ENCODE results near the gene GRAMD2B. TPM values are rescaled to one million over a fixed set of nuclear protein-coding genes. Genes with fewer than 3 reads are reported as not detected.

The GRAMD2B gene
- total and polyA plus RNA-seq, 2 of the 8 experiments (the other 6 are each of a cell fraction or from before 2014, with no cell fraction given): 6.4 to 9.4 TPM

GRCh38 chr5:126480824-126481223 lies 57.6 kb downstream of the GRAMD2B start:
- no peaks in the 10 kb centered on the region for H3K27me3 ChIP-seq (replicated peaks in 1 of 4; ENCODE audit: control insufficient read depth in 3 of 4, extremely low read depth in 1 of 4, insufficient read depth in 3 of 4, low read length in 3 of 4)
- H3K27ac ChIP-seq (ENCODE audit: low read depth, low read length): no peak overlapping the region
- no peak overlapping the region for H4K5ac ChIP-seq (ENCODE audit: insufficient read length, low read depth, low read length)
- CTCF ChIA-PET (ENCODE audit: partially characterized antibody): interaction anchor here (0.9 kb wide), 1 partner anchor 8 kb away, joined by 3 read pairs; no protein-coding TSS in a partner anchor
- no peaks in the 10 kb centered on the region for H3K9me3 ChIP-seq (ENCODE audit: insufficient read depth in 2 of 2, low read depth in 1 of 2, low read length in 1 of 2)
- TF ChIP-seq FOSL1 (IDR thresholded peaks at IDR 0.05; ENCODE audit: insufficient read depth, low read depth, low read length): no peak
- TF ChIP-seq ATF3 (IDR thresholded peaks at IDR 0.05; ENCODE audit: insufficient read depth, low read depth, low read length): no peak
- TF ChIP-seq SRF (IDR thresholded peaks at IDR 0.05; ENCODE audit: low read depth, low read length): no peak
- TF ChIP-seq CREB1 (IDR thresholded peaks at IDR 0.05): no peak
- no peak for TF ChIP-seq SP2 (IDR thresholded peaks at IDR 0.05; ENCODE audit: low read length)
- TF ChIP-seq JUN (IDR thresholded peaks at IDR 0.05; ENCODE audit: low read depth, low read length): no peak
- no peak for TF ChIP-seq CEBPB (IDR thresholded peaks at IDR 0.05; ENCODE audit: low read depth, low read length)
- TF ChIP-seq SP1 (IDR thresholded peaks at IDR 0.05; ENCODE audit: low read depth, low read length): no peak
- TF ChIP-seq RXRA (IDR thresholded peaks at IDR 0.05; ENCODE audit: insufficient read depth, low read depth, low read length): no peak
- TF ChIP-seq RNF2 (IDR thresholded peaks at IDR 0.05; ENCODE audit: borderline replicate concordance, low read depth, low read length, missing control alignments, poor library complexity, severe bottlenecking): no peak
- TF ChIP-seq EGR1 (IDR thresholded peaks at IDR 0.05; ENCODE audit: borderline replicate concordance, low read depth, low read length): no peak
- TF ChIP-seq JUND (IDR thresholded peaks at IDR 0.05; ENCODE audit: low read length): no peak
- no peak overlapping the region for H2AFZ ChIP-seq (ENCODE audit: low read length)
- no peaks in the 10 kb centered on the region for H3K79me2 ChIP-seq (ENCODE audit: control insufficient read depth in 1 of 2, insufficient read depth in 2 of 2, low read length in 2 of 2)
- FAIRE-seq (no peak), DNase-seq (ENCODE audit: low read depth in 1 of 2, low spot score in 2 of 2) (no peak)
- POLR2A ChIA-PET (ENCODE audit: partially characterized antibody): no interaction called here
- no peak overlapping the region for H4K8ac ChIP-seq (ENCODE audit: extremely low read depth, insufficient read depth, low read length)
- H2BK5ac ChIP-seq (ENCODE audit: low read depth, low read length): no peak overlapping the region
- no peak overlapping the region for H3K14ac ChIP-seq (ENCODE audit: insufficient read length)
- no peak overlapping the region for H3K56ac ChIP-seq (replicated peaks; ENCODE audit: insufficient read length, low read depth, low read length)
- H2BK120ac ChIP-seq (replicated peaks; ENCODE audit: low read depth, low read length): no peak overlapping the region
- H3K36me3 ChIP-seq (ENCODE audit: control insufficient read depth in 2 of 4, insufficient read depth in 4 of 4, low read length in 3 of 4): peaks cover 0 to 38% (median 12%) of the 10 kb centered on the region in 4 experiments; a peak in 5 of 8 replicates
- H3K4ac ChIP-seq (replicated peaks; ENCODE audit: insufficient read length, low read depth, low read length): no peak overlapping the region
- H3K9ac ChIP-seq (replicated peaks in 1 of 4; ENCODE audit: extremely low read depth in 1 of 4, low read depth in 3 of 4, low read length in 3 of 4): no peak overlapping the region
- H3K18ac ChIP-seq (ENCODE audit: extremely low read depth, low read length): no peak overlapping the region
- no peak overlapping the region for H3K23ac ChIP-seq (ENCODE audit: insufficient read length)
- no peaks in the 10 kb centered on the region for H4K20me1 ChIP-seq (replicated peaks in 1 of 2; ENCODE audit: control insufficient read depth in 1 of 2, insufficient read depth in 2 of 2, low read length in 2 of 2)
- no peak overlapping the region for H4K91ac ChIP-seq (replicated peaks; ENCODE audit: insufficient read length, low read length)
- no peak overlapping the region for H3K4me3 ChIP-seq (ENCODE audit: extremely low read depth in 1 of 4, insufficient read depth in 2 of 4, low read depth in 3 of 4, low read length in 4 of 4)
- H2BK15ac ChIP-seq (ENCODE audit: low read length): no peak overlapping the region
- no peak overlapping the region for H2BK20ac ChIP-seq (ENCODE audit: low read length)
- no peaks in the 10 kb centered on the region for H3K79me1 ChIP-seq (ENCODE audit: low read depth, low read length)
- H3K23me2 ChIP-seq (ENCODE audit: low read depth, low read length): no peaks in the 10 kb centered on the region
- H2AK5ac ChIP-seq (ENCODE audit: low read depth, low read length): no peak overlapping the region
- no peak overlapping the region for H3K4me2 ChIP-seq (ENCODE audit: insufficient read depth in 1 of 2, low read depth in 2 of 2, low read length in 2 of 2)
- H2BK12ac ChIP-seq (ENCODE audit: low read depth, low read length): no peak overlapping the region
- no peaks in the 10 kb centered on the region for H3K4me1 ChIP-seq (replicated peaks in 1 of 4; ENCODE audit: control insufficient read depth in 3 of 4, insufficient read depth in 4 of 4, low read length in 3 of 4)

All from H1 (cell line).